Activated CD4-positive, alpha-beta T cell treated with anti-CD3 and anti-CD28 coated beads, Interleukin-2, amount 10 ng/mL, durations not matched to agents 24 days and 14 days (primary cell): ENCODE data around the gene OXSM. TPM values are rescaled to one million over a fixed set of nuclear protein-coding genes. Genes with fewer than 3 reads are reported as not detected.

Source experiments
- total RNA-seq: library from RNA; stranded (reverse); gene quantifications from 2 replicates; pipeline ENCODE4 v1.2.3, GENCODE V29; 2022

Gene OXSM
- total RNA-seq, 1 donor from 2014 or later, result 13.3 TPM

Other genes with a start within 250 kb of the OXSM start
- gene TOP2B, start 125.2 kb upstream of the OXSM start, total RNA-seq, result 137 and 147 TPM in 2 replicates
- gene NGLY1, start 6.6 kb upstream of the OXSM start, total RNA-seq, result 65.0 and 70.7 TPM in 2 replicates